HG02852 (cell line): ENCODE results near the gene TNS1.

ENCODE experiments used
- ATAC-seq: cut with Tn5 transposase; IDR thresholded peaks from one replicate; pipeline ENCODE4 v1.9.1; 2021; ENCODE audit warnings: mild to moderate bottlenecking, moderate library complexity; ENCODE audit not compliant: unreplicated experiment

The TNS1 gene

DNA sequence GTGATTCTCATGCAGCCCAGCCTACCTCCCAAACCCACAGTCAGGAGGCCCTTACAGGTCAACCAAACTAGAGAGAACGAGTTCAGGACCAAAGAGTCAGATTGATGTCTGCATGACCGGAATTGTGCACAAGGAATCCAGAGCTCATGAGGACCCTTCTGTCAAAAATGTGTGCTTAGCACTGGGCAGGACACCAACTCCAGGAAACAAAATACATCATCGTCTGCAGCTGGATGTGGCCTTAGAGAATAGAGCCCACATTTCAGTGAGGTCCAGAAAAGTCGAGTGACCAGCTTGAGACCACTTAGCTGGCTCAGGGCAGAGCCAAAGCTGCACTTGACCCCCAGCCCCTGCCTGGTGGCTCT, 3.2 kb downstream of the TNS1 start:
- no peak for ATAC-seq

DNA sequence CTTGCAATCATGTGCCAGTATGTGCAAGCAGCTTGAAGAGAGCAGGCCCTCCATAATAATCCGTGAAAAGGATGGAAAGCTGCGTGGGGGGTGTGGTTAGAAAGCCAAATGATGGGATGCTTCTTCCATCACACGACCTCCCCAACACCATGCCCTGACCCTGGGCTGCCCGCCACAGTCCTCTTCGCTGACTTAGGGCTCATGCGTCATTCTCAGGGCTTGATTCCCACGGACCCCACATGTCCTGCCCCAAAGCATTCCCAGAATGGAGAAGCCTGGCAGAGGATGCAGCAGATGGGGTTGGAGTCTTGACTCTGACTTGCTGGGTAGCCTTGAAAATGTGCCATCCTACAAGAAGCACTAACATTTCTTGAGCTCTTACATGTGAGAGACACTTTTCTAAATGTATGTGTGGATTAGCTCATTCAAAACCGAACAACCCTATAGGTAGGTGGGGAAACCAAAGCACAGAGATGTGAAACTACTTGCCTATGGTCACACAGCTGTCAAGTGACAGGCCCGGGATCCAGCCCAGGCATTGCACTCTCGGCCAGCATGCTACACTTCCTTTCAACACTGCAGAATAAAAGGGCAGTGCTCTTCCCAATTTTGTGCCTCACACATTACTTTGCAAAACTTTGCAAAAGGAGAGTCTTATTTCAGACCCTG, 3.7 kb downstream of the TNS1 start:
- no peak for ATAC-seq

DNA sequence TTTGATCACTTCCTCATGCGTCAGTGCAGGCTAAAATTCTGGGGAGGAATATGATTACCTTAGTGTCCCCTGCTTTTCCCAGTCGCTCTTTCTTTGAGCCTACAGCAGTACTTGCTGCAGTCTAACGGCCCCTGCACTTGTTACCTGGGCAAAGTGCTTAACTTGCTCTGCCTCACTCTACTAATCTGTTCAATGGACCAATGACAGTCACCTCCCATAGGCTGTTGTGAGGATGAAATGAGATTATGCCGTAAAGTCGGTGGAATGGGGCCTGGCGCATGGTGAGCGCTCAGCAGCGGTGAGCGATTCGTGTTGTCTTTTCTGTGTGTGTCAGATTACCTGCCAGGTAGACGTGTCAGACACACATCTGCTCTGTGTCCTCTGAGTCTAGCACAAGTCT, 5.3 kb downstream of the TNS1 start:
- no peak for ATAC-seq

DNA sequence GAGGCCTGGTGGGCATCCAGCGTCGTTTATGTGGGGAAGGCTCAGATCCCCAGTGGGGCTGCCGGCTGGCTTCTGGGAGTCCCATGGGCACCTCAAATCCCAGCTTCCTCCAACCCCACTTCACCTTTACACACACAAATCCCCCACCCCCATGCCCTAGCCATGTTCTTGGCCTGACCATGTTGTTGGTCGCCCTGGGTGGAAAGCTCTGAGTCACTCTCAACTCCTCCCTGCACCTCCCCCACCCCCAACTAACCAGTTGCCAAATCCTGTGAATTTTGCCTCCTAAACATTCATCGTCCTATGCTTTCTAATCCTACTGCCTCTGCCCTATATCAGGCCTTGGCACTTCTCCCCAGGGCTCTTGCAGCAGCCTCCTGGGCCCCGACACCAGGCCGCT, 6.4 kb downstream of the TNS1 start:
- no peak for ATAC-seq

DNA sequence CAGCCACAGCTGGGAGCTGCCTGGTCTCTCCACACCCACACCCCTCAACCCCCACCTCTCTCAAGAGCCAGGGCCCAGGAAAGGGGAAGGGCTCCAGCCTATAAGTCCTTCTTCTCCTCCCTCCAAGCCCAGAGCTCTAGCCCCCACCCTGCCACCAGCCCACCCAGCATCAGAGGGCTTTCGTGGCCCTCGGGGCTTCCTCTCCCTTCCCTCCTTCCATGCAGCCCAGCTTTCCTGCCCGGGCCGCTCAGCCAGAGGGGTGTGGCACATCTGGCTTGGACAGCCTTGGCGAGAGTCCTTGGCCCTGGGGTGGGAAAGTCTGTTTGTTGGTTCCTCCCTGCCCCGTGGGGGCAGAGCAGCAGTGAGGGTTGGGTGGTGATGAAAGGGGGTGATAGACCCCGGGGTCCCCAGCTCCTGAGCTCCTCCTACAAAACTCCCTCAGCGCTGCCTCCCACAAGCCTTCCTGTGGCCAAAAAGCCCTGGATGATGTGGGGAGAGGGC, 7.0 kb downstream of the TNS1 start:
- no peak for ATAC-seq

DNA sequence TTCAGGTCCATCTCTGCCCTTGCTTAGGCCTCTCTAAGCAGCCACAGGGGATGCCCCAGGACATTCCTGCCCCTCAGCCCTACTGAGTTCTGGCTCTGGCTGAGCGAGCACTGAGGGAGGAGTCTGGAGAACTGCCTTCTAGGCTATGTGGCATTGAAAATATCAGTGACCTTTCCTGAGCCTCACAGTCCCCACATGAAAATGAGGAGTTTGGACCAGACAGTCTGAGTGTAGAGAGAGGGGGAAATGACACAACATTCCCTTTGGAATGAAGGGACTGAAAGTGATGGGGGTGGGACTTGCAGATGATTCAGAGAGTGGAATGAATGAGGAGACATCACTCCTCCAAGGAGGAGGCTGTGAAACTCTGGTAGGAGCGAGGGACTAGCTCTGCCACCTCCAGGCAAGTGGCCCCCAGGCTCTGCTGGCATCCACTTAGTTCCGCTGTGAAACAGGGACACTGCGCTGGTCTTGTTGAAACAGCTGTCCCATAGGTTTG, 8.0 kb downstream of the TNS1 start:
- ATAC-seq = no peak

DNA sequence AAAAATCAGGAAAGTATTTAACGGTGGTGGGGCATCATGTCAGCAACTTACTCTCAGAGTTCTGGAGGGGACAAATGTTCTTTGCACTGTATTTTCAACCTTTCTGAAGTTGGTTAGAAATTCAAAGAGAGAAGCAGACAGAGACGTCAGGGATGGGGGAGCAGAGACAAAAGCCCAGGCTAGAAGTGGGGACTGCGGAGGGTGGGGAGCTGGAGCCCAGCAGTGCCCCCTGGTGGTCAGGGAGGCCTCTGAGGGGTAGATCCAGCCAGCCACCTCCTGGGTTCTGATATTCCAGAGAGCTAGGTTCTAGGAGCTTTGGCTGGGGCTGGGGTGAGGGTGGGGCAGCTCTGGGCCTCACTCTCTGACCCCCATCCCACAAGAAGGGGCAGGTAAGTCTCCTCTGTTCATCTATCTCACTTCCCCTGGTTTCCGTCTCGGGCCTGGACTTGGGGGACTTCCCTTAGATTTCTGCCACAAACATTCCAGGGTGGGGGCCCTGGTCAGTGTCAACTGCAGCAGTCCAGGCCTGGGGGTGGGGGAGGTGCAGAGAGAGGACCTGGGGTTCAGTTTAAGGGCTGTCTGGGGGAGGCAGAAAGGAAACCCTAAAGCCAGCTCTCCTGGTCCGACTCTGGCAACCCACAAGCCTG, 8.9 kb downstream of the TNS1 start:
- no peak for ATAC-seq

DNA sequence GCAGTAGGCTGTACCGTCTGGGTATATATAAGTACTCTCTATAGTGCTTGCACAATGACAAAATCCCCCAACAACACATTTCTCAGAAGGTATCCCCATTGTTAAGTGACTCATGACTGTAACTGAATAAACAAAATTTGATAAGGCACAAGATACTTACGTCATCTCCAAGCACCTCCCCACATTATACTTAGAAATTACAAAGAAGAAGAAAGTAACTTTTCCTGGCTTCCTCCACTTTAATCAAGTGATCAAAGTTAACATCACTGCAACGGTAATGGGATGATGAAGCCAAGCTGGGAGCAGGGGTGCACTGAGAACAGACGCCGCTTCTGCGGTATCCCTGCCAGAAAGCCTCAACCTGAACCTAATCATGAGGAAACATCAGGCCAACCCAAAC, 9.7 kb downstream of the TNS1 start:
- ATAC-seq = no peak

DNA sequence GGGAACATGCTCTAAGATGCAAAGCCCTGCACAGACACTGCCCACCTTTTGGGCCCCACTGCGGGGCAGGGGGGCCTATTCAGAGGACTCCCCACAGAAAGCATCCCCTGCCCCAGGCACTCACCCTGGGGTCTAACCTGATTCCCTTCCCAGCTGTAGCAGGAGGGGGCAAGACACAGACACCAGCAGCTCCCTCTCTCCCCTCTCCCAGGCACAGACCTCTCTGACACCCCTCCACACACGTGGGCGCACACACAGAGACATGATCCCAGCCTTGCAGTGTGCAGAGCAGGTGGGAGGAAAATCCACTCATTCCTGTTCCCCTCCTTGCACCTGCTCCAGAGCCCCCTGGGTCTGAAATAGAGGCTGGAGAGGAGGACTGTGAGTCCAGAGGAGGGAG, 10.7 kb downstream of the TNS1 start:
- no peak for ATAC-seq

DNA sequence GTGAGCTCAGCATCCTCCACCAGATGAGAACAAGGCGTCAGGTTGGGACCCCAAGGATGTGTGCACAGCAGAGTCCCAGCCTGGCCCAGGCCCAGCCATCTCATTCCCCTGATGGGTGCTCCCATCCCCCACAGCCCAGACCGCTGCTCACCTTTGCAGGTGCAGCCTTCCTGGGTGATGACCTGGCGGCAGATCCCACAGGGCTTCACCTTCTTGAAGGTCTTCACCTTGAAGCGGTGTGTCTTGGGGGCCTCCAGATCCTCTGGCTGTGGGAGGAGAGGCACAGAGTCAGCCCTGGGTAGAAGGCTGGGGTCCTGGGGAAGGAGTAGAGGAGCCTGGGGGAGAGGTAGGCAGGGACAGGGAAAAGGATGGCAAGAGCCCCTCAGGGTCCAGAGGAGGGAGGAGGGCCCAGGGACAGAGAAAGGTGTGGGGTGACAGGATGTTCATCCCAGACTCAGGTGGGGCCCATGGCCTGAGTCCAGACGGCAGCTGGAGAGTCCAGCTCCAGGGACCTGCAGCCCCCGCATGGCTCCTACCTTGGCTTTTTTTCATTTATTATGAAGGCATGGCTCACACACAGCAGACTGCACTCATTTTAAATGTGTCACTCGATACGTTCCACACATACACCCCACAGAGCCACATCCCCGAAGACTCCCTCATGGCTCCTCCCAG, 11.9 kb downstream of the TNS1 start:
- no peak for ATAC-seq

DNA sequence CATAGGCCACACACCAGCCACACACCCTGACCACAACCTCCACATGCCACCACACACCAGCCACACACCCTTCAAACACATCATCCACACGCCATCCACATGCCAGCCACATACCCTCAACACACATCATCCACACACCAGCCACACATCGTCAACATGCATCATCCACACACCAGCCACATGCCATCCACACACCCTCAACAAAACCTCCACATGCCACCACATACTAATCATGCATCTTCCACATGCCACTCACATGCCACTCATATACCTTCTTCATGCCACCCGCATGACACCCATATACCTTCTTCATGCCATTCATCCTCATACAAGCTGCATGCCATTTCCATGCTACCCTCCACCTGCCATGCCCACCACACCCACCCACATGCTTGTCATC, 12.4 kb downstream of the TNS1 start:
- ATAC-seq = no peak

DNA sequence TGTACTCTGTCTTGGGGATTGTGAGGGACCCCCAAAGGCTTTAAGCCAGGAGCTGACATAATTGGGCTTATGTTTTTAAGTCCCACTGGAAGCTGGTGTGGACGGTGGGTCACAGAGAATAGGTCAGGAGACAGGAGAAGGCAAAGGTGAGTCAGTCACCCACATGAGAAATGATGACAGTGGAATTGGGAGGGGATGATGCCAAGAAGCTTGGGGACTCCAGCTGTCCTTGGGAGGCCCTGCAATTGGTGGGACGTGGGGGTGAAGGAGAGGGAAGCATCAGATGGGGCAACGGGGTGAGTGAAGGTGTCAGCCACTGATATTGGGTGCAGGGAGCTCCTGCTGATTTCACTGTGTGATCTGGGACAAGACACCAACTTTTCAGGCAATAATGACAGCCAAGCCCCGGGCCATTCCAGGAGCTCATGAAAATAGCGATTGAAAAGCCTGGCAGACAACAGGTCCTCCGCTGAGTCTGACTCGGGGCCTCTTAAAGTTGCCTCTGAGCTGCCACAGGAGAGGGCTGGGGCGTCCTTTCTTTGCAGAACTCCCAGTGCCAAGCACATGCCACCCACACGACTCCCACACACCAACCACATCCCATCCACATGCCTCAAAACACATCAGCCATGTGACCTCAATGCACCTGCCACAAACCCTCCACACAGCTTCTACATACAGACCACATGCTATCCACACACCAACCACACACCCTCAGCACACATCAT, 13.4 kb downstream of the TNS1 start:
- no peak for ATAC-seq

DNA sequence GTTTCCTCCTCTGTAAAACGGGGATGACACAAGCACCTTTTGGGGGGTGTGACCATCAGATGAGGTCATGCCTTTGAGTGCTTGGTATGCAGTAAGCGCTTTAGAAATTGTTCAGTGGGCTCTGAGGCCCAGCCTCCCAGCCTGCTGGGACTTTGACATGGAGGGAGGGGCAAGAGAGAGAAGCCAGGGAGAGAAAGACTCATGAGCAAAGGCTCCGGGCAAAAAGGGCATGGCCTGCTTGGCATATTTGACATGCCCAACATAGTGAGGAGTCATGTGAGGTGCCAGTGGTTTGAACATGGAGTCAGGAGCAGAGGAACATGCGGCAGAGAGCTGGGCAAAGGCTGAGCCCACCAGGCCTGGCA, 14.0 kb downstream of the TNS1 start:
- no peak for ATAC-seq

DNA sequence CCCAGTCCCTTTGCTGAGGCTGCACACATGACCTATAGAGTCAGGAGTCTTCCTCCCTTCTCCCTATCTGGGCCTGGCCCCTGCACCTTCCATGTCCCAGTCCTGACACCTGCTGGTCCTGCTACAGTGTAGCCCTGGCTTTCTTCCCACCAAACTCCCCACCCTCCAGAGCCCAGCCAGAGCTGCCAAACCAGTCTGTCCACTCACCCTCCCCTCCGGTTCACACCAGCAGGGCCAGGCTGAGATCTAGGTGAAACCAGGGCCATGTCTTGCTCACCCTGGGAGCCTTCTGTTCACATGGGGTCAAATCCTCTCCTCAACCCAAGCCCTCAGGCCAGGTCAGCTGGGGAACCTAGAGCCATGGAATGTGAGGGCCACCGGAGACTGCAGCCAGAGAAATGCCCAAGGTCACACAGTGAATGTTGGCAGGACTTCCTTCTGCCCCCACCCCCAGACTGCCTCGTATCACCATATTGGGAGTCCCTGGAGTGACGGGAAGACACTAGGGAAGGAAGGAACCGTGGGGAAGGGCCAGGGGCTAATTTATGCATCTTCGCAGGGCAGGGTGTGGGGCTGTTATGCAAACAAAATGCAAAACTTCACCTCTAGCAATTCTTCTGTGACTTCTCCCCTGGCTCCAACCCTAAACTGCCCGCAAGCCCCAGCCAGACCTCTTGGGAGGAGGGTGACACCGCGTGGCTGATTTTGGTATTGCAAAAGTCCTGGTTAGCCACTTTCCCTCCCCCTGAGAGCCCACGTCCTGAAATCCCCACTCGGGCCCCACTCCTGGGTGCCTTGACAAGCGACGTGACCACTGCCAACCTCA, 14.6 kb downstream of the TNS1 start:
- peak; percentile 56 for ATAC-seq

DNA sequence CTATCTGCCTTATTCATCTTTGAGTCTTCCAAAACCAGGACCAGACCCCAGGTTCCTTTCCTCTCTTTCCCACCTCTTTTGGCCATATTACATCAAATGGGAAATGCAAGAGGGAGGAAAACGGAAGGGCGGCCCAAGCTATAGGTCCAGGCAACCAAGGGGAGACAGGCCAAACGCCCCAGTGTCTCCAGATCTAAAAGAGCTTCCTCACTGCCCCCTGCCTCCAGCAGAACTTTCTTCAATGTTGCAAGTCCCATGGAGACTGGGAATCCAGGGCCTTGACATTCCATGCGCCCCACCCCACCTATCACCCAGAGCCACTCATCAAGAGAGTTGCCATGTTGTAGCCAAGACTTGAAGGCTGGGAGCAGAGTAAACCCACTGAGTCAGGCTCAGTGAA, 15.4 kb downstream of the TNS1 start:
- ATAC-seq = no peak

DNA sequence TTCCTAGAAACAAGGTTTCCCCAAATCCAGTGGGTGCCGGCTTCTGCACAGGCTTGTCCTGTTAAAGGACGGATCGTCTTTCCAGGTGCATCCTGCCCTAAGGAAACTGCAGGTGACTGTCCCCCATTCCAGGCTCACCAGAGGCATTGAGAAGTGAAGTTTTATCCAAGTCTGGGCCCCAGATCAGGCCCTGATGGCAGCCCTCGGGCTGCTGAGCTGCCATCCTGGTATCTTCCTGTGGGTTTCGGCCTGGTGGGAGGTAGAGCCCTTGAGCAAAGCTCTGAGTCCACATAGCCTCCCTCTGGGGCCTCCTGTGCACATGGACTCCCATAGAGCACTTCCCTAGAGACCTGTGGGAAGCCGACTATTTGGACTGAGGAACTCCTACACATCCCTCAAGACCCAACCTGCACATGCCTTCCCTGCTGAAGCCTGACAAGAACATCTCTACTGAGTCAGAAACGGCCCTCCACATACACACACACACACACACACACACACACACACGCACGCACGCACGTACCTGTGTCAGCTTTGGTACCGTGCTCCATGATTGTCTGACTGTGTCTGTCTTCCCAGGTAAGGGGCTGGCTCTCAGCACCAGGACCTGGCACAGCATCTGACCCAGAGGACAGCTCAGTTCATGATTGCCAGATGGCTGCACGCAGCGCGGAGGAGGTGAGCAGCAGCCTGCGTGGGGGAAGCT, 16.4 kb downstream of the TNS1 start:
- ATAC-seq = no peak

DNA sequence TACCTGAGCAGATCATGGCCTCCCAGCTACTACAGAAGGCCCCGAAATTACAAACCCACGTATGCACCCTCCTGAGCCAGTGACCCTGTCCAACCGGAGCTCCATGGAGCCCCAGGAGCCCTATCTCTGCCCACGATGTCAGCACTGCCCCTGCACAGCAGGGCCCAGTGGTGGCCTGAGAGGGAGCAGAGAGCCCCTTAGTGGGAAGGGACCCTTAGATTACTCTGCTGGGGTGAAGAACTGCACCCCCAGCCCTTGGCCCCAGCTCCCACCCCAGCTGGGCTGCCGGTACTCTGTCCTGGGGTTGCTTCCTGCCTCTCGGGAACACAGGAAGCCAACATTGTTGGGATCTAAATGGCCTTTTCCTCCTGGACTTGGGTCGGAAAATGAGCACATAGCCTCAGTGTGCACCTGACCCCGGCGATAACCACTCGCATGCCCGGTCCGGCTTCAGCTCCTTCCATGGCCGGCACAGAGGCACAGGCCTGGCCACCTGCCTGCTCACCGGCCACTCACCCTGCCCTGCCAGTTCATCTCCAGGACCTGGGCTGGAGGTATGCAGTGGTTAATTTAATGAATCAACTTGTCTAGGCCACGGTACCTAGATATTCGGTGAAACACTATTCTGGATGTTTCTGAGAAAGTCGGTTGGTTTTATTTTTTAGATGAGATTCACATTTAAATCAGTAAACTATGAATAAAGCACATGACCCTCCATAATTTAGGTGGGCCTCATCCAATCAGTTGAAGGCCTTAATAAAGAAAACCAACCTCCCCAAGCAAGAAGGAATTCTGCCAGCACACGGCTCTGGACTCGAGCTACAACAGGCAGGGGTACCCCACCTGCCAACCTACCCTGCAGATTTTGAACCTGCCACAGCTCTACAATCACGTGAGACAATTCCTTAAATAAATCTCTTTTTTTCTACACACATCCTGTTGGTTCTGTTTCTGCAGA, 19.2 kb downstream of the TNS1 start:
- ATAC-seq = no peak

DNA sequence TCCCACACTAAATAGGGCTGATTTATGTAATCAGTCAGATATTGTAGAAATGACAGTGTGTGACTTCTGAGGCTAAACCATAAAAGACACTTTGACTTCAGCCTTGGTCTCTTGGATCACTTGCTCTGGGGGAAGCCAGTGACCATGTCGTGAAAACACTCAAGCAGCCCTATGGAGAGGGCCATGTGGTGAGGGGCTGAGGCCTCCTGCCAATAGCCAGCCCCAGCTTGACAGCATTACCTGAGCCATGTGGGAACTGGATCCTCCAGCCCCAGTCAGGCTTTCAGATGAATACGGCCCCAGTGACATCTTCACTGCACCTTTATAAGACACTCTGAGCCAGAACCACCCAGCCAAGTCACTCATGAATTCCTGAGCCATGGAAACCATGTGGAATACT, 20.8 kb downstream of the TNS1 start:
- ATAC-seq = no peak
